Heart left ventricle (tissue), 13 donors: ENCODE data around the gene NOL3.
"Not testable (repeated sequence)": the region's sequence is repeated elsewhere in the genome, so short reads cannot be mapped to it uniquely, and the experiment has no call there.

Source experiments
- POLR2A ChIP-seq, 2 donors: fragments of 450-650 bp; IDR thresholded peaks; one replicate each; pipeline ENCODE4 v1.6.1; 2017; ENCODE audit warnings: antibody characterized with exemption in 2 of 2, mild to moderate bottlenecking in 2 of 2, moderate library complexity in 2 of 2
- TF ChIP-seq, protein P1 (sequence below), 12 donors: fragments of 200-600 bp; sonication (generic) in 4 of 12; IDR thresholded peaks; one replicate each; pipeline versions ENCODE4 v1.5.0 to v1.8.0; 2018 to 2022; ENCODE audit warnings: antibody characterized with exemption in 12 of 12, mild to moderate bottlenecking in 5 of 12
- donor health status: ischemic (EF 13 %, LVEDD 7.1; RV severe dilation, severe dysfunction).
- donor health status: DM: no; HTN: yes; CAD: no.
- donor health status: DM: no; HTN: no; CAD: no.
- donor health status: ischemic (EF 25% LVEDD 6.9; RV normal size, moderate dysfunction).
- donor health status: ischemic (EF 25% LVEDD 5.7; RV mildly dilated, moderate dysfunction).
- donor health status: ischemic (EF 35%, LVEDD 5.7; RV mildly dilated, moderate dysfunction).
- donor health status: nonischemic (EF 11% LVEDD 7.7; RV severe dilation, severe dysfunction).
- donor health status: DM: yes; HTN: yes; CAD: no.
- donor health status: PGD.
- donor health status: ischemic (EF 29% LVEDD 5.4; RV normal size, mild dysfunction).
- donor health status: nonischemic (EF 23%, LVEDD 6.1; RV moderate dilation, normal function).

DNA sequence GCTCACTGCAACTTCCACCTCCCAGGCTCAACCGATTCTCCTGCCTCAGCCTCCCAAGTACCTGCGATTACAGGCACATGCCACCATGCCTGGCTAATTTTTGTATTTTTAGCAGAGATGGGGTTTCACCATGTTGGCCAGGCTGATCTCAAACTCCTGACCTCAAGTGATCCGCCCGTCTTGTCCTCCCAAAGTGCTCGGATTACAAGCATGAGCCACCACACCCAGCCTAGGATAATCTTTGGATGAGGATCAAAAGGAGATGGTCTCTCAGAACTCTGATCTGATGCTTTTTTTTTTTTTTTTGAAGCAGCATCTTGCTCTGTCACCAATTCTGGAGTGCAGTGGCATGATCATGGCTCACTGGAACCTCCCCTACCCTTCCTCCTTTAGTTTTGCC is 47.5 kb upstream of the NOL3 start:
- TF ChIP-seq, protein P1, sequence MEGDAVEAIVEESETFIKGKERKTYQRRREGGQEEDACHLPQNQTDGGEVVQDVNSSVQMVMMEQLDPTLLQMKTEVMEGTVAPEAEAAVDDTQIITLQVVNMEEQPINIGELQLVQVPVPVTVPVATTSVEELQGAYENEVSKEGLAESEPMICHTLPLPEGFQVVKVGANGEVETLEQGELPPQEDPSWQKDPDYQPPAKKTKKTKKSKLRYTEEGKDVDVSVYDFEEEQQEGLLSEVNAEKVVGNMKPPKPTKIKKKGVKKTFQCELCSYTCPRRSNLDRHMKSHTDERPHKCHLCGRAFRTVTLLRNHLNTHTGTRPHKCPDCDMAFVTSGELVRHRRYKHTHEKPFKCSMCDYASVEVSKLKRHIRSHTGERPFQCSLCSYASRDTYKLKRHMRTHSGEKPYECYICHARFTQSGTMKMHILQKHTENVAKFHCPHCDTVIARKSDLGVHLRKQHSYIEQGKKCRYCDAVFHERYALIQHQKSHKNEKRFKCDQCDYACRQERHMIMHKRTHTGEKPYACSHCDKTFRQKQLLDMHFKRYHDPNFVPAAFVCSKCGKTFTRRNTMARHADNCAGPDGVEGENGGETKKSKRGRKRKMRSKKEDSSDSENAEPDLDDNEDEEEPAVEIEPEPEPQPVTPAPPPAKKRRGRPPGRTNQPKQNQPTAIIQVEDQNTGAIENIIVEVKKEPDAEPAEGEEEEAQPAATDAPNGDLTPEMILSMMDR (IDR thresholded peaks at IDR 0.05): not testable (repeated sequence)
- not testable (repeated sequence) for TF ChIP-seq POLR2A (IDR thresholded peaks at IDR 0.05)
